GM18861 (cell line): ENCODE data around the gene GLRA1.

Experiments used
- ATAC-seq: cut with Tn5 transposase; IDR thresholded peaks from one replicate; pipeline ENCODE4 v1.9.1; 2021; ENCODE audit not compliant: unreplicated experiment

GLRA1 gene

DNA sequence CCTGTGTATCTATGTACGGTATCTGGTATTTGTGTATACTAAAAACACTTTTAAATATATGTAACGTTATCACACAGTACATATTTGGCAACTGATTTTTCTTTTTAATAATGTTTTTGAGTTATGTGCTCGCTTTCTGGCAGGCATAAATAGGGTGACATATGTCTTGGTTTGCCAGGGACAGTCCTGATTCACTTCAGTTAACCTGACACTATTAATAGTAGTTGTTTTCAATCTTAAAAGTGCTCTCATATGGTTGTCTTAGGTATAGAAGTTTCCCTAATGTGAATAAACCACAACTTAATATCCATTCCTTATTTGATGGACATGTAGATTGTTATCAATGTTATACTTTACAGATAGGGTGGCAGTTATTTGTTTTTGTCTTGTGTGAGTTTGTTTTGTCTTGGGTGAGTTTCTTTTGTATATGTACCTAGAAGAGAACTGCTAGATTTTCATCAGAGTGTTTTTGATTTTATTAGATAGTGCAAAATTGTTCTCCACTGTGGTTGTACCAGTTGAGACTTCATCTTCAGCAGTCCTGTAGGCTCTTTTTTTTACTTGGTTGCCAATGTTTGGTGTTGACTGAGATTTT is 145.0 kb downstream of the GLRA1 start:
- peak; percentile 57 for ATAC-seq

- no peak for ATAC-seq
These were observed 149.5 kb downstream of the GLRA1 start for GRCh38 chr5:151775025-151775606.

GRCh38 chr5:151773951-151774350 is 150.7 kb downstream of the GLRA1 start:
- ATAC-seq = no peak

GRCh38 chr5:151772846-151773561 is 151.6 kb downstream of the GLRA1 start:
- ATAC-seq = no peak
